ENCODE data around the gene PRG2. TPM values are rescaled to one million over a fixed set of nuclear protein-coding genes. Genes with fewer than 3 reads are reported as not detected.

Gene PRG2
- total and polyA plus RNA-seq, 9 of the 15 experiments (the other 6 are each of a cell fraction or from before 2014, with no cell fraction given) = 1.8 to 78.0 (median 26.6) TPM

- no peak for TF ChIP-seq SIX5 (IDR thresholded peaks at IDR 0.05; ENCODE audit: borderline replicate concordance in 1 of 2, insufficient read depth in 1 of 2, low read depth in 1 of 2, low read length in 2 of 2)
- TF ChIP-seq SP2 (IDR thresholded peaks at IDR 0.05; ENCODE audit: extremely low read depth, low read depth, low read length, poor library complexity, severe bottlenecking) = no peak
- no peak for TF ChIP-seq NFATC3 (IDR thresholded peaks at IDR 0.05)
- no peak for TF ChIP-seq HMG20A (CRISPR knock-in tag; conservative IDR thresholded peaks at IDR 0.05)
- TF ChIP-seq, protein P1, sequence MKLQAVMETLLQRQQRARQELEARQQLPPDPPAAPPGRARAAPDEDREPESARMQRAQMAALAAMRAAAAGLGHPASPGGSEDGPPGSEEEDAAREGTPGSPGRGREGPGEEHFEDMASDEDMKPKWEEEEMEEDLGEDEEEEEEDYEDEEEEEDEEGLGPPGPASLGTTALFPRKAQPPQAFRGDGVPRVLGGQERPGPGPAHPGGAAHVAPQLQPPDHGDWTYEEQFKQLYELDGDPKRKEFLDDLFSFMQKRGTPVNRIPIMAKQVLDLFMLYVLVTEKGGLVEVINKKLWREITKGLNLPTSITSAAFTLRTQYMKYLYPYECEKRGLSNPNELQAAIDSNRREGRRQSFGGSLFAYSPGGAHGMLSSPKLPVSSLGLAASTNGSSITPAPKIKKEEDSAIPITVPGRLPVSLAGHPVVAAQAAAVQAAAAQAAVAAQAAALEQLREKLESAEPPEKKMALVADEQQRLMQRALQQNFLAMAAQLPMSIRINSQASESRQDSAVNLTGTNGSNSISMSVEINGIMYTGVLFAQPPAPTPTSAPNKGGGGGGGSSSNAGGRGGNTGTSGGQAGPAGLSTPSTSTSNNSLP (IDR thresholded peaks at IDR 0.05; ENCODE audit: borderline replicate concordance, low read depth, low read length) = no peak
- TF ChIP-seq ZNF644 (tag; IDR thresholded peaks at IDR 0.05; ENCODE audit: low read depth) = no peak
- no peak for TF ChIP-seq ZNF695 (CRISPR knock-in tag; IDR thresholded peaks at IDR 0.05)
- TF ChIP-seq HDAC8 (tag; IDR thresholded peaks at IDR 0.05) = no peak
- no peak for TF ChIP-seq ZNF408 (CRISPR knock-in tag; IDR thresholded peaks at IDR 0.05; ENCODE audit: low read depth)
- no peak for TF ChIP-seq ELK3 (CRISPR knock-in tag; IDR thresholded peaks at IDR 0.05)
- TF ChIP-seq POLR2H (tag; IDR thresholded peaks at IDR 0.05; ENCODE audit: low read depth) = no peak
- no peak for TF ChIP-seq GTF2E2 (tag; IDR thresholded peaks at IDR 0.05)
- TF ChIP-seq, protein P2, sequence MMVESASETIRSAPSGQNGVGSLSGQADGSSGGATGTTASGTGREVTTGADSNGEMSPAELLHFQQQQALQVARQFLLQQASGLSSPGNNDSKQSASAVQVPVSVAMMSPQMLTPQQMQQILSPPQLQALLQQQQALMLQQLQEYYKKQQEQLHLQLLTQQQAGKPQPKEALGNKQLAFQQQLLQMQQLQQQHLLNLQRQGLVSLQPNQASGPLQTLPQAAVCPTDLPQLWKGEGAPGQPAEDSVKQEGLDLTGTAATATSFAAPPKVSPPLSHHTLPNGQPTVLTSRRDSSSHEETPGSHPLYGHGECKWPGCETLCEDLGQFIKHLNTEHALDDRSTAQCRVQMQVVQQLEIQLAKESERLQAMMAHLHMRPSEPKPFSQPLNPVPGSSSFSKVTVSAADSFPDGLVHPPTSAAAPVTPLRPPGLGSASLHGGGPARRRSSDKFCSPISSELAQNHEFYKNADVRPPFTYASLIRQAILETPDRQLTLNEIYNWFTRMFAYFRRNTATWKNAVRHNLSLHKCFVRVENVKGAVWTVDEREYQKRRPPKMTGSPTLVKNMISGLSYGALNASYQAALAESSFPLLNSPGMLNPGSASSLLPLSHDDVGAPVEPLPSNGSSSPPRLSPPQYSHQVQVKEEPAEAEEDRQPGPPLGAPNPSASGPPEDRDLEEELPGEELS (CRISPR knock-in tag; IDR thresholded peaks at IDR 0.05; ENCODE audit: borderline replicate concordance) = no peak
- TF ChIP-seq, protein P3, sequence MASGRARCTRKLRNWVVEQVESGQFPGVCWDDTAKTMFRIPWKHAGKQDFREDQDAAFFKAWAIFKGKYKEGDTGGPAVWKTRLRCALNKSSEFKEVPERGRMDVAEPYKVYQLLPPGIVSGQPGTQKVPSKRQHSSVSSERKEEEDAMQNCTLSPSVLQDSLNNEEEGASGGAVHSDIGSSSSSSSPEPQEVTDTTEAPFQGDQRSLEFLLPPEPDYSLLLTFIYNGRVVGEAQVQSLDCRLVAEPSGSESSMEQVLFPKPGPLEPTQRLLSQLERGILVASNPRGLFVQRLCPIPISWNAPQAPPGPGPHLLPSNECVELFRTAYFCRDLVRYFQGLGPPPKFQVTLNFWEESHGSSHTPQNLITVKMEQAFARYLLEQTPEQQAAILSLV (tag; IDR thresholded peaks at IDR 0.05) = no peak
- TF ChIP-seq SOX6 (IDR thresholded peaks at IDR 0.05) = peak; percentile 87
- no peak for TF ChIP-seq RBM34 (IDR thresholded peaks at IDR 0.05; ENCODE audit: borderline replicate concordance, insufficient read depth, low read length)
- no peak for TF ChIP-seq ZNF347 (CRISPR knock-in tag; IDR thresholded peaks at IDR 0.05; ENCODE audit: low read depth)
- no peak for TF ChIP-seq PURB (CRISPR knock-in tag; IDR thresholded peaks at IDR 0.05; ENCODE audit: low read depth)
- peak; percentile 67; the same call in 1 of the 2 replicates for TF ChIP-seq DMBX1 (CRISPR knock-in tag; IDR thresholded peaks at IDR 0.05; ENCODE audit: borderline replicate concordance)
- TF ChIP-seq MXI1 (IDR thresholded peaks at IDR 0.05; ENCODE audit: low read depth, low read length) = no peak
- TF ChIP-seq CAMTA2 (CRISPR knock-in tag; conservative IDR thresholded peaks at IDR 0.05) = no peak
- no peak for TF ChIP-seq HSF4 (CRISPR knock-in tag; IDR thresholded peaks at IDR 0.05; ENCODE audit: borderline replicate concordance)
- no peak for TF ChIP-seq ZNF184 (CRISPR knock-in tag; IDR thresholded peaks at IDR 0.05)
Measured at GRCh38 chr11:57402188-57403002, 11.9 kb upstream of the PRG2 start (continued).

All from K562 (cell line).